K562 (cell line): Measurements from ENCODE around the gene RNPEPL1. TPM values are rescaled to one million over a fixed set of nuclear protein-coding genes. Genes with fewer than 3 reads are reported as not detected.

ENCODE experiments used
- HEY1 ChIP-seq: fragments of 250-450 bp; sonication (Bioruptor Pico); IDR thresholded peaks from 2 replicates; pipeline ENCODE4 v1.5.0; 2020; ENCODE audit warnings: mild to moderate bottlenecking, moderate library complexity, borderline replicate concordance
- HMG20B ChIP-seq: fragments of 250-450 bp; sonication (Bioruptor Pico); IDR thresholded peaks from 2 replicates; pipeline ENCODE4 v1.5.0; 2021; ENCODE audit warnings: mild to moderate bottlenecking
- ID3 ChIP-seq, 2 experiments: fragments of 250-450 bp in 1 of 2; fragments of 450-650 bp in 1 of 2; sonication (Bioruptor Pico) in 1 of 2; IDR thresholded peaks; 2 replicates each; pipeline versions ENCODE4 v1.6.1 to v1.8.0; 2016 to 2021; ENCODE audit warnings: mild to moderate bottlenecking in 2 of 2, moderate library complexity in 2 of 2, missing compliant biosample characterization in 1 of 2, missing genetic modification characterization in 1 of 2
- MIER1 ChIP-seq: fragments of 450-650 bp; IDR thresholded peaks from 2 replicates; pipeline ENCODE4 v1.6.1; 2016; ENCODE audit warnings: antibody characterized with exemption, mild to moderate bottlenecking, low read depth
- PHF20 ChIP-seq: fragments of 450-650 bp; IDR thresholded peaks from 2 replicates; pipeline ENCODE4 v1.6.1; 2018; ENCODE audit not compliant: partially characterized antibody
- RHOXF2B ChIP-seq: fragments of 250-450 bp; sonication (Bioruptor Pico); conservative IDR thresholded peaks from 2 replicates; pipeline ENCODE4 v1.5.1; 2021
- ZNF217 ChIP-seq: sonication (generic); formaldehyde crosslinking; IDR thresholded peaks from 2 replicates; pipeline ENCODE4 v1.8.0; 2022; ENCODE audit warnings: mild to moderate bottlenecking, missing genetic modification reagents
- ZNF280A ChIP-seq: fragments of 450-650 bp; IDR thresholded peaks from 2 replicates; pipeline ENCODE4 v1.6.1; 2018; ENCODE audit warnings: mild to moderate bottlenecking, low read depth; ENCODE audit not compliant: partially characterized antibody
- ZNF431 ChIP-seq: sonication (generic); formaldehyde crosslinking; IDR thresholded peaks from 2 replicates; pipeline ENCODE4 v1.8.0; 2022; ENCODE audit warnings: mild to moderate bottlenecking, missing genetic modification reagents
- ZNF586 ChIP-seq: fragments of 450-650 bp; formaldehyde crosslinking; conservative IDR thresholded peaks from 2 replicates; pipeline ENCODE4 v1.4.0; 2020; ENCODE audit warnings: mild to moderate bottlenecking, moderate library complexity
- polyA plus RNA-seq, 8 experiments: library from polyadenylated mRNA; depleted of rRNA in 4 of 8; stranded (reverse) in 5 of 8; unstranded in 3 of 8; fragments of >200 nt; fragmentation: Nextera tagmentation in 2 of 8; fragmentation: Illumina TruSeq in 1 of 8; extraction: Ambion mirVana in 2 of 8; extraction: Trizol in 1 of 8; gene quantifications; 2 replicates each; pipeline versions ENCODE4 v1.2.1 to v1.2.3, GENCODE V29; 2011 to 2014; ENCODE audit warnings: inconsistent platforms in 1 of 8, missing spikeins in 1 of 8
- total RNA-seq, 7 experiments: library from RNA; depleted of rRNA in 6 of 7; stranded (reverse); fragments of >200 nt in 6 of 7; fragmentation: Illumina TruSeq in 2 of 7; extraction: Trizol in 2 of 7; gene quantifications; 2 replicates each; pipeline versions ENCODE4 v1.2.1 to v1.2.3, GENCODE V29; 2011 to 2021; ENCODE audit warnings: low replicate concordance in 1 of 7
- TF ChIP-seq, protein P1 (sequence below): sonication (generic); formaldehyde crosslinking; IDR thresholded peaks from 2 replicates; pipeline ENCODE4 v1.8.1; 2023; ENCODE audit warnings: mild to moderate bottlenecking, missing genetic modification reagents, moderate library complexity
- TF ChIP-seq, protein P2 (sequence below): sonication (generic); formaldehyde crosslinking; IDR thresholded peaks from 2 replicates; pipeline ENCODE4 v1.8.0; 2022; ENCODE audit warnings: mild to moderate bottlenecking, low read depth, missing genetic modification reagents
- TF ChIP-seq, protein P3 (sequence below): fragments of 250-450 bp; sonication (Bioruptor Pico); IDR thresholded peaks from 2 replicates; pipeline ENCODE4 v1.4.0; 2020; ENCODE audit warnings: mild to moderate bottlenecking, moderate library complexity
- TF ChIP-seq, protein P4 (sequence below): fragments of 450-650 bp; formaldehyde crosslinking; IDR thresholded peaks from 2 replicates; pipeline ENCODE4 v1.4.0; 2022; ENCODE audit warnings: missing genetic modification characterization

The RNPEPL1 gene
- total and polyA plus RNA-seq, 9 of the 15 experiments (the other 6 are each of a cell fraction or from before 2014, with no cell fraction given): 0.07 to 38.7 (median 5.6) TPM

DNA sequence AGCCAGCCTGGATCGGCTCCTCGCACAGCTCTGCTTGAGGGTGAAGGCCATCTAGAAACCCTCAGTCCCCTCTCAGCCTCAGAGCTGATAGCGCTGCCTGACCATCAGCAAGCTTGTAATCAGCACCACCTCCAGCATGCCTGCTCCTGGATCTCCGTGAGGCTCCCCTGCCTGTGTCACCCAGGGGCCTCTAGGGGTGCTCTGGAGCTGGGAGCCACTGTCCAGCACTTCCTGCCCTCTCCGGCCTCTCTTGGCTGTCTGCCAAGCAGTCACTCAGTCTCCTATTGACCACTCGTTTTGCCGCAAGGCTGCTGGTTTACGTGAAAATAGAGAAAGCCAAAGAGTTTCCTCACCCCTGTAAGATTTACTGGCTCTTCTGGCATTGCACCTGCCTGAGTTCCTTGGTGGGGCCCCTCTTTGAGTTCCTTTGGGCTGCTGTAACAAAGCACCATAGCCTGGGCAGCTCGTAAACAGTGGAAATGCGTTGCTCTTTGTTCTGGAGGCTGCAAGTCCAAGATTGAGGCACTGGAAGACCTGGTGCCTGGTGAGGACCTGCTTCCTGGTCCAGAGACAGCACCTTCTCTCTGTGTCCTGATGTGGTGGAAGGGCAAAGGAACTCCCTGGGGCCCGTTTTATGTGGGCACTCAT is 36.1 kb downstream of the RNPEPL1 start (continued):
- TF ChIP-seq, protein P1, sequence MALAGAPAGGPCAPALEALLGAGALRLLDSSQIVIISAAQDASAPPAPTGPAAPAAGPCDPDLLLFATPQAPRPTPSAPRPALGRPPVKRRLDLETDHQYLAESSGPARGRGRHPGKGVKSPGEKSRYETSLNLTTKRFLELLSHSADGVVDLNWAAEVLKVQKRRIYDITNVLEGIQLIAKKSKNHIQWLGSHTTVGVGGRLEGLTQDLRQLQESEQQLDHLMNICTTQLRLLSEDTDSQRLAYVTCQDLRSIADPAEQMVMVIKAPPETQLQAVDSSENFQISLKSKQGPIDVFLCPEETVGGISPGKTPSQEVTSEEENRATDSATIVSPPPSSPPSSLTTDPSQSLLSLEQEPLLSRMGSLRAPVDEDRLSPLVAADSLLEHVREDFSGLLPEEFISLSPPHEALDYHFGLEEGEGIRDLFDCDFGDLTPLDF (CRISPR knock-in tag): no peak
- TF ChIP-seq RHOXF2B (CRISPR knock-in tag): no peak
- TF ChIP-seq HMG20B: no peak
- TF ChIP-seq, protein P2, sequence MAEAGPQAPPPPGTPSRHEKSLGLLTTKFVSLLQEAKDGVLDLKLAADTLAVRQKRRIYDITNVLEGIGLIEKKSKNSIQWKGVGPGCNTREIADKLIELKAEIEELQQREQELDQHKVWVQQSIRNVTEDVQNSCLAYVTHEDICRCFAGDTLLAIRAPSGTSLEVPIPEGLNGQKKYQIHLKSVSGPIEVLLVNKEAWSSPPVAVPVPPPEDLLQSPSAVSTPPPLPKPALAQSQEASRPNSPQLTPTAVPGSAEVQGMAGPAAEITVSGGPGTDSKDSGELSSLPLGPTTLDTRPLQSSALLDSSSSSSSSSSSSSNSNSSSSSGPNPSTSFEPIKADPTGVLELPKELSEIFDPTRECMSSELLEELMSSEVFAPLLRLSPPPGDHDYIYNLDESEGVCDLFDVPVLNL: no peak
- TF ChIP-seq ZNF217 (CRISPR knock-in tag): no peak
- TF ChIP-seq ZNF431: no peak
- TF ChIP-seq, protein P3, sequence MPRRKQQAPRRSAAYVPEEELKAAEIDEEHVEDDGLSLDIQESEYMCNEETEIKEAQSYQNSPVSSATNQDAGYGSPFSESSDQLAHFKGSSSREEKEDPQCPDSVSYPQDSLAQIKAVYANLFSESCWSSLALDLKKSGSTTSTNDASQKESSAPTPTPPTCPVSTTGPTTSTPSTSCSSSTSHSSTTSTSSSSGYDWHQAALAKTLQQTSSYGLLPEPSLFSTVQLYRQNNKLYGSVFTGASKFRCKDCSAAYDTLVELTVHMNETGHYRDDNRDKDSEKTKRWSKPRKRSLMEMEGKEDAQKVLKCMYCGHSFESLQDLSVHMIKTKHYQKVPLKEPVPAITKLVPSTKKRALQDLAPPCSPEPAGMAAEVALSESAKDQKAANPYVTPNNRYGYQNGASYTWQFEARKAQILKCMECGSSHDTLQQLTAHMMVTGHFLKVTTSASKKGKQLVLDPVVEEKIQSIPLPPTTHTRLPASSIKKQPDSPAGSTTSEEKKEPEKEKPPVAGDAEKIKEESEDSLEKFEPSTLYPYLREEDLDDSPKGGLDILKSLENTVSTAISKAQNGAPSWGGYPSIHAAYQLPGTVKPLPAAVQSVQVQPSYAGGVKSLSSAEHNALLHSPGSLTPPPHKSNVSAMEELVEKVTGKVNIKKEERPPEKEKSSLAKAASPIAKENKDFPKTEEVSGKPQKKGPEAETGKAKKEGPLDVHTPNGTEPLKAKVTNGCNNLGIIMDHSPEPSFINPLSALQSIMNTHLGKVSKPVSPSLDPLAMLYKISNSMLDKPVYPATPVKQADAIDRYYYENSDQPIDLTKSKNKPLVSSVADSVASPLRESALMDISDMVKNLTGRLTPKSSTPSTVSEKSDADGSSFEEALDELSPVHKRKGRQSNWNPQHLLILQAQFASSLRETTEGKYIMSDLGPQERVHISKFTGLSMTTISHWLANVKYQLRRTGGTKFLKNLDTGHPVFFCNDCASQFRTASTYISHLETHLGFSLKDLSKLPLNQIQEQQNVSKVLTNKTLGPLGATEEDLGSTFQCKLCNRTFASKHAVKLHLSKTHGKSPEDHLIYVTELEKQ (CRISPR knock-in tag): no peak
- TF ChIP-seq PHF20: no peak
- TF ChIP-seq, protein P4, sequence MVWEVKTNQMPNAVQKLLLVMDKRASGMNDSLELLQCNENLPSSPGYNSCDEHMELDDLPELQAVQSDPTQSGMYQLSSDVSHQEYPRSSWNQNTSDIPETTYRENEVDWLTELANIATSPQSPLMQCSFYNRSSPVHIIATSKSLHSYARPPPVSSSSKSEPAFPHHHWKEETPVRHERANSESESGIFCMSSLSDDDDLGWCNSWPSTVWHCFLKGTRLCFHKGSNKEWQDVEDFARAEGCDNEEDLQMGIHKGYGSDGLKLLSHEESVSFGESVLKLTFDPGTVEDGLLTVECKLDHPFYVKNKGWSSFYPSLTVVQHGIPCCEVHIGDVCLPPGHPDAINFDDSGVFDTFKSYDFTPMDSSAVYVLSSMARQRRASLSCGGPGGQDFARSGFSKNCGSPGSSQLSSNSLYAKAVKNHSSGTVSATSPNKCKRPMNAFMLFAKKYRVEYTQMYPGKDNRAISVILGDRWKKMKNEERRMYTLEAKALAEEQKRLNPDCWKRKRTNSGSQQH (CRISPR knock-in tag): no peak
- no peak for TF ChIP-seq MIER1
- no peak for TF ChIP-seq ZNF280A
- no peak for TF ChIP-seq ID3 (CRISPR knock-in tag; IDR thresholded peaks at IDR 0.05)
- TF ChIP-seq ID3 (tag; IDR thresholded peaks at IDR 0.05): no peak
- no peak for TF ChIP-seq HEY1 (CRISPR knock-in tag)
- no peak for TF ChIP-seq ZNF586 (CRISPR knock-in tag)
